ENCODE measurements around the gene KLHL17.

DNA sequence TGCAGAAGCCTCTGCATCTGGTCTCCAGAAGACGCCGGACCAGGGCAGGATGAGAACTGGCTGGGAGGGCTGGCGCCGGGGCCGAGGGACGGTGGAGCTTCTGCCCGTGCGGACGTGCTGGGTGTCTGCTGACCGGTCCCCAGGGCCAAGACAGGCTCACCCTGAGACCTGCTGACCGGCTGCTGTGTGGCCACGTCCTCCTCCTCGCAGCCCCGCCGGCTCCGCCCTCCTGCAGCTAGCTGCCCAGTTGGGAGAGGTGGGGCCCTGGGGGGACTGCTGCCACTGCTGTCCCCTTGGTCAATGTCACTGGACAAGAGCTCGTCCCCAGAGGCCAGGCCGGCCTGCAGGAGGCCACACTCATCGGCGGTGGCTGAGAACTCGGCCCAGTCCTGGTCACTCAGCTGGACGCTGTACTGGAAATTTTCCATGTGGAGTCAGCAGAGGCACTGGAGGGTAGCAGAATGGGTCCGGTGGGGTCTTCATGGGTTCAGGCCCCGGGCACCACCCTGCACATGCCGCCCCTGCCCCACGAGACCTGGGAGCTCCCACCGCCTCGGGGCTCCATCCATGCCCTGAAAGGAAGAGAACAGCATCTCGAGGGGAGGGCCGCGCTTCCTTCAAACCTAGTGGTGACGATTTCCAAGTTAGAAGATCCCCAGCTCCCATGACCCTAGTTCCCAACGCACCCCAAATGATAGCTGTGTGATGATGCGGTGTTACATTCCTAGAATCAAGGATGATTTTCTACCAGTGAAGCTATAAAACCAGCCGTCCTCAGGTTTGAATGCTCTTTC, 20.4 kb downstream of the KLHL17 start:
- no peak for TF ChIP-seq POLR2A (IDR thresholded peaks at IDR 0.05; ENCODE audit: low read depth)
- TF ChIP-seq, protein P1, sequence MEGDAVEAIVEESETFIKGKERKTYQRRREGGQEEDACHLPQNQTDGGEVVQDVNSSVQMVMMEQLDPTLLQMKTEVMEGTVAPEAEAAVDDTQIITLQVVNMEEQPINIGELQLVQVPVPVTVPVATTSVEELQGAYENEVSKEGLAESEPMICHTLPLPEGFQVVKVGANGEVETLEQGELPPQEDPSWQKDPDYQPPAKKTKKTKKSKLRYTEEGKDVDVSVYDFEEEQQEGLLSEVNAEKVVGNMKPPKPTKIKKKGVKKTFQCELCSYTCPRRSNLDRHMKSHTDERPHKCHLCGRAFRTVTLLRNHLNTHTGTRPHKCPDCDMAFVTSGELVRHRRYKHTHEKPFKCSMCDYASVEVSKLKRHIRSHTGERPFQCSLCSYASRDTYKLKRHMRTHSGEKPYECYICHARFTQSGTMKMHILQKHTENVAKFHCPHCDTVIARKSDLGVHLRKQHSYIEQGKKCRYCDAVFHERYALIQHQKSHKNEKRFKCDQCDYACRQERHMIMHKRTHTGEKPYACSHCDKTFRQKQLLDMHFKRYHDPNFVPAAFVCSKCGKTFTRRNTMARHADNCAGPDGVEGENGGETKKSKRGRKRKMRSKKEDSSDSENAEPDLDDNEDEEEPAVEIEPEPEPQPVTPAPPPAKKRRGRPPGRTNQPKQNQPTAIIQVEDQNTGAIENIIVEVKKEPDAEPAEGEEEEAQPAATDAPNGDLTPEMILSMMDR (IDR thresholded peaks at IDR 0.05) = no peak
